GM23338 (cell line): ENCODE results near the gene PRSS33. TPM values are rescaled to one million over a fixed set of nuclear protein-coding genes. Genes with fewer than 3 reads are reported as not detected.

Experiments
- ATAC-seq: fragments of 200-7000 bp; cut with Tn5 transposase; 3 replicates; pipeline ENCODE4 v1.9.1; 2020
- DNase-seq: peaks from one replicate; pipeline ENCODE4 v3.0.0-alpha.2; 2015; ENCODE audit warnings: low spot score
- H2AFZ ChIP-seq: fragments of 200-600 bp; sonication (generic); 2 replicates; pipeline ENCODE4 v1.8.0; 2016; ENCODE audit warnings: antibody characterized with exemption, mild to moderate bottlenecking, moderate library complexity
- H3F3A ChIP-seq: fragments of 200-600 bp; sonication (generic); replicated peaks from 2 replicates; pipeline ENCODE4 v1.8.0; 2017; ENCODE audit warnings: antibody characterized with exemption, mixed run types, low read depth
- H3K27ac ChIP-seq: fragments of 200-600 bp; sonication (generic); 2 replicates; pipeline ENCODE4 v1.6.1; 2016; ENCODE audit warnings: low read depth
- H3K27me3 ChIP-seq: fragments of 200-600 bp; sonication (generic); 2 replicates; pipeline ENCODE4 v1.8.0; 2016; ENCODE audit warnings: mild to moderate bottlenecking, mixed run types, moderate library complexity; ENCODE audit not compliant: insufficient read depth
- H3K36me3 ChIP-seq: fragments of 200-600 bp; sonication (generic); 2 replicates; pipeline ENCODE4 v1.8.0; 2016; ENCODE audit warnings: mild to moderate bottlenecking; ENCODE audit not compliant: insufficient read depth
- H3K4me1 ChIP-seq: fragments of 200-600 bp; sonication (generic); 2 replicates; pipeline ENCODE4 v1.8.0; 2016; ENCODE audit warnings: mild to moderate bottlenecking, moderate library complexity; ENCODE audit not compliant: insufficient read depth
- H3K4me2 ChIP-seq: fragments of 200-600 bp; sonication (generic); 2 replicates; pipeline ENCODE4 v1.7.1; 2017; ENCODE audit warnings: mixed run types
- H3K4me3 ChIP-seq: fragments of 200-600 bp; sonication (generic); 2 replicates; pipeline ENCODE4 v1.6.1; 2016; ENCODE audit warnings: mixed run types
- H3K79me2 ChIP-seq: fragments of 200-600 bp; sonication (generic); replicated peaks from 2 replicates; pipeline ENCODE4 v1.8.0; 2017; ENCODE audit warnings: mild to moderate bottlenecking; ENCODE audit not compliant: insufficient read depth
- H3K9me2 ChIP-seq: fragments of 200-600 bp; sonication (generic); 2 replicates; pipeline ENCODE4 v1.8.0; 2017; ENCODE audit not compliant: insufficient read depth
- H4K20me1 ChIP-seq: fragments of 200-600 bp; sonication (generic); replicated peaks from 2 replicates; pipeline ENCODE4 v1.8.0; 2017; ENCODE audit warnings: mild to moderate bottlenecking; ENCODE audit not compliant: insufficient read depth
- H3K27ac Mint-ChIP-seq: 2 replicates; pipeline ENCODE4 v1.8.0; 2020; ENCODE audit warnings: inconsistent platforms, mild to moderate bottlenecking, moderate library complexity, mixed read lengths
- H3K27me3 Mint-ChIP-seq: 3 replicates; pipeline ENCODE4 v1.8.0; 2022; ENCODE audit warnings: low read depth, mild to moderate bottlenecking, moderate library complexity, mixed read lengths, inconsistent platforms; ENCODE audit not compliant: insufficient read depth, poor library complexity
- H3K36me3 Mint-ChIP-seq: 3 replicates; pipeline ENCODE4 v1.8.0; 2021; ENCODE audit warnings: low read depth, mild to moderate bottlenecking, inconsistent platforms, moderate library complexity, mixed read lengths
- H3K4me1 Mint-ChIP-seq: 3 replicates; pipeline ENCODE4 v1.8.0; 2020; ENCODE audit warnings: mild to moderate bottlenecking, inconsistent platforms, mixed read lengths
- H3K4me3 Mint-ChIP-seq: 3 replicates; pipeline ENCODE4 v1.8.0; 2021; ENCODE audit warnings: moderate library complexity, mild to moderate bottlenecking, inconsistent platforms, mixed read lengths
- H3K9me3 Mint-ChIP-seq: 3 replicates; pipeline ENCODE4 v1.8.0; 2020; ENCODE audit warnings: moderate library complexity, mild to moderate bottlenecking, inconsistent platforms, mixed read lengths
- CREB1 ChIP-seq: fragments of 250-450 bp; sonication (Bioruptor Pico); IDR thresholded peaks from 2 replicates; pipeline ENCODE4 v1.5.0; 2020; ENCODE audit warnings: low read depth, mild to moderate bottlenecking, moderate library complexity
- CTCF ChIP-seq, 2 experiments: fragments of 200-600 bp in 1 of 2; sonication (generic) in 1 of 2; conservative IDR thresholded peaks; 2 replicates each; pipeline versions ENCODE4 v1.5.1 to v1.6.1; 2016 to 2017; ENCODE audit warnings: antibody characterized with exemption in 2 of 2, low read depth in 2 of 2, mild to moderate bottlenecking in 2 of 2, moderate library complexity in 1 of 2
- EZH2phosphoT487 ChIP-seq: fragments of 200-600 bp; sonication (generic); IDR thresholded peaks from one replicate; pipeline ENCODE4 v1.8.1; 2018; ENCODE audit warnings: antibody characterized with exemption; ENCODE audit not compliant: unreplicated experiment
- POLR2AphosphoS5 ChIP-seq: IDR thresholded peaks from 2 replicates; pipeline ENCODE4 v1.6.1; 2016; ENCODE audit warnings: antibody characterized with exemption, low read depth
- REST ChIP-seq: IDR thresholded peaks from one replicate; pipeline ENCODE4 v1.6.1; 2018; ENCODE audit warnings: antibody characterized with exemption; ENCODE audit not compliant: unreplicated experiment
- STAT1 ChIP-seq: IDR thresholded peaks from one replicate; pipeline ENCODE4 v1.6.1; 2016; ENCODE audit warnings: antibody characterized with exemption; ENCODE audit not compliant: unreplicated experiment
- ZNF114 ChIP-seq: fragments of 250-450 bp; sonication (Bioruptor Pico); IDR thresholded peaks from 2 replicates; pipeline ENCODE4 v1.5.0; 2020; ENCODE audit warnings: mild to moderate bottlenecking, moderate library complexity
- polyA plus RNA-seq: library from polyadenylated mRNA; unstranded; fragments of >200 nt; fragmentation: Nextera tagmentation; extraction: Ambion mirVana; gene quantifications from 2 replicates; pipeline ENCODE4 v1.2.1, GENCODE V29; 2016
- total RNA-seq: library from RNA; depleted of rRNA; stranded (reverse); fragments of >200 nt; shearing (Covaris generic); gene quantifications from 2 replicates; pipeline ENCODE4 v1.2.3, GENCODE V29; 2014

Gene PRSS33
- total and polyA plus RNA-seq, 2 experiments from 2014 or later = 0.24 to 1.4 TPM

DNA sequence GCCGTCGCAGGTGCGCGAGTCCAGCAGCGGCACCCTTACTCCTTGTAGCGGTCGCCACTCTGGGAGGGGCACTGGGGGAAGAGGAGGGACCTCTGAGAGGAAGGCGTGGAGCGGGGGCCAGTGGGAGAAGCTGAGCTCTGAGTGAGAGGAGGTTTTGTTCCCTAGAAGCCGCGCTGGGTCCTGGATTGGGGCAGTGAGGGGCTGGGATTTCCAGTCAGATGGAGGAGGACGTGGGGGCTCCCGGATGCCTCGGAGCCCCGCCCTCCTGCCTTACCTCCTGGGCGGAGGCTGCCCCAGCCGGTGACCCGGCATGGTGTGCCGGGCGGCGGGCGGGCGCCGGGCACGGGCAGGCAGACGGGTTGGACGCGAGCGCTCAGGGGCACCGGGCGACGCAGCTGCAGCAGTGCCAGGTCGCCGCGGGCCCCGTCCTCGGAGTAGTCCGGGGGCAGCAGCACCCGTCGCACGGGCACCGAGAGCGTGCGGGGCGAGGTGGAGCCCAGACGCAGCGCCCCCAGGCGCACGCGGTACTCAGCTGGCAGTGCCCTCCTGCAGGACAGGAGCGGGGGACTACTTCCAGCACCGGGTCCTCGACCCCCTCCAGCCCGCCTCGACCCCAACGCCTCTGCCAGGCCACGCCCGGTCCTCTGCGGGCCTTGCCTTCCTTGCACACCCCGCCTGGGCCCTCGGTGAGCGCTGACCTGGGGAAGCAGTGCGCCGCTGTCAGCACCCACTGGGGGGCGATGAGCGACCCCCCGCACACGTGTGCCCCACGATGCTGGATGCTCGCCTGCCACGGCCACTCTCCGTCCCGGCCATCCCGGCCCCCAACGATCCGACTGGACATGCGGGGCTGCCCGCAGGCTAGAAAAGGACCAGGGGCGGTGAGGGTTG lies 2.0 kb downstream of the PRSS33 start:
- no peaks in the 10 kb centered on the region for H3K36me3 ChIP-seq
- no peaks in the 10 kb centered on the region for H3K79me2 ChIP-seq
- no peak for TF ChIP-seq POLR2AphosphoS5
- TF ChIP-seq CTCF (conservative IDR thresholded peaks at IDR 0.05; ENCODE audit: low read depth in 2 of 2) = peak; percentile 36 to 38; a peak in 3 of 4 replicates
- ATAC-seq (peak; percentile 50), DNase-seq (peak; percentile 56)
- peak overlapping the region; percentile 80 for H3K4me2 ChIP-seq
- Mint-ChIP-seq H3K4me3 (peak overlapping the region; percentile 71), H3K4me1 (peaks cover 4% of the 10 kb centered on the region), H3K36me3 (no peaks in the 10 kb centered on the region), H3K27me3 (peaks cover 37% of the 10 kb centered on the region), H3K27ac (no peak overlapping the region), H3K9me3 (no peaks in the 10 kb centered on the region; the same call in 2 of the 3 replicates)
- H3K27ac ChIP-seq = no peak overlapping the region
- peaks cover 29% of the 10 kb centered on the region for H3K27me3 ChIP-seq
- peak overlapping the region; percentile 97 for H2AFZ ChIP-seq
- peak overlapping the region; percentile 61 for H3K4me3 ChIP-seq
- no peaks in the 10 kb centered on the region for H4K20me1 ChIP-seq
- no peaks in the 10 kb centered on the region for H3K4me1 ChIP-seq
- no peaks in the 10 kb centered on the region for H3K9me2 ChIP-seq
- H3F3A ChIP-seq = 0 out of 2 replicates have a peak, but pooled peaks cover 3% of the 10 kb centered on the region

DNA sequence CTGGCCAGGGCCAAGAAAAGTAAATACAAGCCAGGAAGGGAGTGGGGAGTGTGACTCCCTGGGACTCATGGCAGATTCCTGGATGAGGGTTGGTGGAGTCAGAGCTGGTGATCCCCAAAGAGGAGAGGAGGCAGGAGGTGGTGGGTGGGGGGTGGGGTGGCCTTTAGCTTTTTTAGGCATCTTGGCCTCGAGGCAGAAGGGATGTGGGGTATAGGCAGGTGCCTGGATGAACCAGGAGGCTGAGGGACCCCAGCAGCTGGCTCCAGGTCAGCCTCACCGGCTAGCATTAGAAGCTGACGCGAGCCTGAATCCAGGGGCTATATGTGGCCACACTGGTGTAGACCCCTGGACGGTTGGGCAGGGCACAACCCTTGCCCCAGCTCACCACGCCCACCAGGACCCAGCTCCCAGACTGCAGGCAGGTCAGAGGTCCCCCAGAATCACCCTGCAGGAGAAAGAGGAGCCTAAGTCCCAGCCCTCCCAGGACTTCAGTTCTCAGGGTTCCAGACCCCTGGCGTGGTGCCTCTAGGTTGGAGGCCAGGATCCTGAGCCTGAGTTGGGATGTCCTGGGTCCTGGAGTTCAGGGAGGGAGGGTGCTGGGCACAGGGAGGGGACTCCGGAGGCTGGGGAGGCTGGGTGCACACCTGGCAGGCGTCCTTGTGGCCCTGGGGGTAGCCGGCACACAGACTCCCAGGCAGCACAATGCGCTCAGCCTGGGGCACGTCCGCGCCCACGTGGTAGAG lies 2.8 kb downstream of the PRSS33 start:
- H3K9me3 Mint-ChIP-seq = no peaks in the 10 kb centered on the region; the same call in 2 of the 3 replicates
- peak overlapping the region; percentile 71 for H3K4me3 Mint-ChIP-seq
- Histone ChIP-seq H3K27ac (no peak overlapping the region), H3F3A (0 out of 2 replicates have a peak, but pooled peaks cover 3% of the 10 kb centered on the region), H3K36me3 (no peaks in the 10 kb centered on the region), H4K20me1 (no peaks in the 10 kb centered on the region), H3K4me3 (peak overlapping the region; percentile 61), H3K27me3 (peaks cover 29% of the 10 kb centered on the region), H3K79me2 (no peaks in the 10 kb centered on the region), H3K4me1 (no peaks in the 10 kb centered on the region), H3K9me2 (no peaks in the 10 kb centered on the region), H3K4me2 (peak overlapping the region; percentile 80), H2AFZ (peak overlapping the region; percentile 97)
- no peak overlapping the region for H3K27ac Mint-ChIP-seq
- peak; percentile 56 for ATAC-seq
- no peak for DNase-seq
- H3K4me1 Mint-ChIP-seq = peaks cover 9% of the 10 kb centered on the region
- peaks cover 41% of the 10 kb centered on the region for H3K27me3 Mint-ChIP-seq
- H3K36me3 Mint-ChIP-seq = no peaks in the 10 kb centered on the region
- TF ChIP-seq ZNF114 (CRISPR knock-in tag) = no peak
- no peak for TF ChIP-seq CREB1
- TF ChIP-seq REST = no peak
- TF ChIP-seq STAT1 = no peak
- TF ChIP-seq EZH2phosphoT487 = no peak
- TF ChIP-seq POLR2AphosphoS5 = no peak
